A549 (cell line): ENCODE results near the gene CPZ.

Source experiments
- CTCF ChIP-seq: fragments of >200 bp; sonication (Bioruptor Twin); formaldehyde crosslinking; IDR thresholded peaks from 3 replicates; pipeline ENCODE4 v1.5.1; 2016
- EP300 ChIP-seq, 2 experiments: fragments of >200 bp; sonication (Bioruptor Twin); formaldehyde crosslinking; IDR thresholded peaks; 2 replicates in 1 of 2; 3 replicates in 1 of 2; pipeline ENCODE4 v1.6.1; 2016 to 2017
- JUN ChIP-seq, 2 experiments: fragments of >200 bp; sonication (Bioruptor Twin); formaldehyde crosslinking; IDR thresholded peaks; 2 replicates in 1 of 2; 3 replicates in 1 of 2; pipeline ENCODE4 v1.6.1; 2016 to 2017
- JUNB ChIP-seq: fragments of >200 bp; sonication (Bioruptor Twin); formaldehyde crosslinking; IDR thresholded peaks from 2 replicates; pipeline ENCODE4 v1.6.1; 2016
- MAFK ChIP-seq: fragments of 450-650 bp; IDR thresholded peaks from 2 replicates; pipeline ENCODE4 v1.6.1; 2014; ENCODE audit not compliant: partially characterized antibody

GRCh38 chr4:8544741-8545438 lies 47.7 kb upstream of the CPZ start:
- TF ChIP-seq CTCF, result no peak
- TF ChIP-seq JUNB, result no peak
- TF ChIP-seq MAFK, result no peak
- no peak for TF ChIP-seq JUN (IDR thresholded peaks at IDR 0.05)
- no peak for TF ChIP-seq EP300 (IDR thresholded peaks at IDR 0.05)
